Measurements from ENCODE around the gene KBTBD13. TPM values are rescaled to one million over a fixed set of nuclear protein-coding genes. Genes with fewer than 3 reads are reported as not detected.

The KBTBD13 gene
- total RNA-seq, 3 donors from 2014 or later (not counting 1 experiment from before 2014, with no cell fraction given): not detected

DNA sequence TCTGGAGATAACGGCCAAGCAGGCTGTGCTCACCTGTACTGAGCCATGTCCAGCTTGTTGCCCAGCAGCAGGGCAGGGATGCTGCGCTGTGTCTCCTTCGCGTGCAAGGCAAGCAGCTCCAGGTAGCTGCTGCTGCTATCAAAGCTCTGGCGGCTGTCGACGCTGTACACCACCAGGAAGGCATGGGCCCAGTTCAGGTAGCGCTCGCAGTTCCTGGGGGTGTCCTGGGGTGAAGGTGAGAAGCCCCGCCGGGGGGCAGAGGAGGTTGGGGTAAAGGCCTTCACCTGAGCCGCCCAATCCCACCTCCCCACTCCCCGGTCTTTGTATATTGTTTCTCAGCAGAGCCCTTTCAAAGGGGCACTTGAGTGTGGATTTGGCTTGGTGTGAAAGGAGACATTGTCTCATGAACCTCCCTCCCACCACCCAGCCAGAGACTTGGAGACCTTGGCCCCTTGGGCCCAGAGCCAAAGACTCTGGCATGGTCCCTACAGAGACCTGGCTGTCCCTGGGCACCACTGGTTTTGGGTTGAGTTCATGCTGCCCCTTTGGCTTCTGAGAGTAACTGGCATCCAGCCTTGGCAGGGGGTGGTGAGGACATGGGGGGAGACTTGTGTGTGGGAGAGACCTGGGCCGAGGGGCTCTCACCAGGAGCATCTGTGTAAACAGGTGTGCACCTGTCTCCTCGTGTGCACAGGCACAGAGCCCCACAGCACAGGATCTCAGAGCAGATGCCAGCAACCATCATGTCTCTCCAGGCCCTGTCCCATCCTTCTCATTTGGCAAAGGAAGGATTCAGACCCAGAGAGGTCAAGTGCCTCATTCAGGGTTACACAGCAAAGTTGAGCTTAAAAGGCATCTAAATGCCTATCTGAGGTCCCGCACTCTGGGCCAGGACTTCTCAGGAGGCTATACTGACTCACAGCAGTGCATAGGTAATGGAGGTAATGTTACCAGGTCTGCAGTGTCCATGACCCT lies 17.9 kb upstream of the KBTBD13 start:
- Mint-ChIP-seq H3K27ac (no peak overlapping the region), H3K4me3 (no peak overlapping the region), H3K27me3 (ENCODE audit: low read depth in 2 of 2) (peaks cover 3 to 7% of the 10 kb centered on the region in 2 donors), H3K9me3 (no peaks in the 10 kb centered on the region), H3K36me3 (no peaks in the 10 kb centered on the region), H3K4me1 (no peaks in the 10 kb centered on the region)
- no peak overlapping the region for H3K4me3 ChIP-seq (ENCODE audit: low read length)
- TF ChIP-seq, protein P1, sequence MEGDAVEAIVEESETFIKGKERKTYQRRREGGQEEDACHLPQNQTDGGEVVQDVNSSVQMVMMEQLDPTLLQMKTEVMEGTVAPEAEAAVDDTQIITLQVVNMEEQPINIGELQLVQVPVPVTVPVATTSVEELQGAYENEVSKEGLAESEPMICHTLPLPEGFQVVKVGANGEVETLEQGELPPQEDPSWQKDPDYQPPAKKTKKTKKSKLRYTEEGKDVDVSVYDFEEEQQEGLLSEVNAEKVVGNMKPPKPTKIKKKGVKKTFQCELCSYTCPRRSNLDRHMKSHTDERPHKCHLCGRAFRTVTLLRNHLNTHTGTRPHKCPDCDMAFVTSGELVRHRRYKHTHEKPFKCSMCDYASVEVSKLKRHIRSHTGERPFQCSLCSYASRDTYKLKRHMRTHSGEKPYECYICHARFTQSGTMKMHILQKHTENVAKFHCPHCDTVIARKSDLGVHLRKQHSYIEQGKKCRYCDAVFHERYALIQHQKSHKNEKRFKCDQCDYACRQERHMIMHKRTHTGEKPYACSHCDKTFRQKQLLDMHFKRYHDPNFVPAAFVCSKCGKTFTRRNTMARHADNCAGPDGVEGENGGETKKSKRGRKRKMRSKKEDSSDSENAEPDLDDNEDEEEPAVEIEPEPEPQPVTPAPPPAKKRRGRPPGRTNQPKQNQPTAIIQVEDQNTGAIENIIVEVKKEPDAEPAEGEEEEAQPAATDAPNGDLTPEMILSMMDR (IDR thresholded peaks at IDR 0.05): no peak
- 86% methylated on average over 10 of the region's 16 CpGs for WGBS (ENCODE audit: insufficient coverage)
- no peak overlapping the region for H3K27ac ChIP-seq (ENCODE audit: low read length)
- H3K4me1 ChIP-seq (ENCODE audit: control insufficient read depth, insufficient read depth, low read length): no peaks in the 10 kb centered on the region
- DNase-seq (no peak), ATAC-seq (no peak)
- H3K9me3 ChIP-seq (ENCODE audit: control insufficient read depth, insufficient read depth, low read length): no peaks in the 10 kb centered on the region
- no peaks in the 10 kb centered on the region for H3K27me3 ChIP-seq (ENCODE audit: control insufficient read depth, insufficient read depth, low read length)
- H3K36me3 ChIP-seq (ENCODE audit: control insufficient read depth, insufficient read depth, low read length): no peaks in the 10 kb centered on the region
- intact Hi-C loops (cut with micrococcal nuclease): no loop called here

DNA sequence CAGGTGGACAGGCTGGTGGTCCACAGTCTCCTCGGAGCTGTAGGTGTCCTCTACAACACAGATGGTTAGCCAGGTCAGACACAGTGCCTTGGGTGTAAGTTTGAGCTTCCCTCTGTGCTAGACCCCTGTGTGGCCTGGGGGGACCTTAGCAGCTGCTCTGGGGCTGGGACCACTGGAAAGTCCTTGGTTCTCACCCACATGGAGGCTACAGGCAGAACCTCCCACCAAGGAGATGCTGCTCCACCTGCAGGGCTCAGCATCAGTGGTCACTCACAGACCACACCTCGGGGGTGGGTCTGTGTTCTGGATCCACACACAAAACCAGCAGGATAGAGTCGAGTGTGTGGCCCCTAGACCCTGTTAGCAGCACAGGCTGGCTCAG lies 17.2 kb upstream of the KBTBD13 start:
- H3K4me3 ChIP-seq (ENCODE audit: low read length): no peak overlapping the region
- no peaks in the 10 kb centered on the region for H3K9me3 ChIP-seq (ENCODE audit: control insufficient read depth, insufficient read depth, low read length)
- no peaks in the 10 kb centered on the region for H3K9me3 Mint-ChIP-seq
- peaks cover 3 to 10% of the 10 kb centered on the region in 2 donors for H3K27me3 Mint-ChIP-seq (ENCODE audit: low read depth in 2 of 2)
- DNase-seq (no peak), ATAC-seq (no peak)
- TF ChIP-seq, protein P1 (IDR thresholded peaks at IDR 0.05): no peak
- intact Hi-C loops (cut with micrococcal nuclease): no loop called here
- H3K4me1 ChIP-seq (ENCODE audit: control insufficient read depth, insufficient read depth, low read length): no peaks in the 10 kb centered on the region
- no peak overlapping the region for H3K27ac Mint-ChIP-seq
- H3K27ac ChIP-seq (ENCODE audit: low read length): no peak overlapping the region
- no peaks in the 10 kb centered on the region for H3K36me3 Mint-ChIP-seq
- H3K27me3 ChIP-seq (ENCODE audit: control insufficient read depth, insufficient read depth, low read length): no peaks in the 10 kb centered on the region
- no peaks in the 10 kb centered on the region for H3K36me3 ChIP-seq (ENCODE audit: control insufficient read depth, insufficient read depth, low read length)
- 76% methylated on average over 3 of the region's 3 CpGs for WGBS (ENCODE audit: insufficient coverage)
- H3K4me1 Mint-ChIP-seq: no peaks in the 10 kb centered on the region
- no peak overlapping the region for H3K4me3 Mint-ChIP-seq

DNA sequence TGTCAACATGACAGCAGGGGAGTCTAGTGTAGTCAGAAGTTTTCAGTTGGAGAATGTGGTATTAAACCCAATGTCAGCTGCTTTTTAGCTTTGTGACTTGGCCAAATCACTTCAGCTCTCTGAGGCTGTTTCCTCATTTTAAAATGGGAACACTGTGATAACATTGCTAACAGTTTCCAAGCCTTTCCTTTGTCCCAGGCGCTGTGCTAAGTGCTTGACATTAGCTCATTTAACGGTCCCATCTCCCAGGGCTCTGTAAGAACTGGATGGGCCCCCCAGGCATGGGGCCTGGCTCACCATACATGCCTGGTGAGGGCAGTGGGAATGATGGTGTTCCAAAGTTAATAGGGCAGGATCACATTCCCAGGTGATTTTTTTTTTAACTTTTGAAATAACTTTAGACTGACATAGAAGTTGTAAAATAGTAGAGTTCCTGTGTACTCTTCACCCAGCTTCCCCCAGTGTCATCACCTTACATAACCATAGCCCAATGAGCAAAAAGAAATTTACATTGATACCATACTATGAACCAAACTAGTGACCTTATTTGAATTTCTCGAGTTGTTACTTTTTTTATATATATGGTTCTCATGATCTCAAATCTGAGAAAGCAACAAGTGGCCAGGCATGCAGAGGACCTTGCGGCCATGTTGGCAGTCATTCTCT lies 16.5 kb upstream of the KBTBD13 start:
- 81% methylated on average over 4 of the region's 4 CpGs for WGBS (ENCODE audit: insufficient coverage)
- H3K36me3 ChIP-seq (ENCODE audit: control insufficient read depth, insufficient read depth, low read length): no peaks in the 10 kb centered on the region
- intact Hi-C loops (cut with micrococcal nuclease): no loop called here
- Mint-ChIP-seq H3K27me3 (ENCODE audit: low read depth in 2 of 2) (peaks cover 3 to 13% of the 10 kb centered on the region in 2 donors), H3K9me3 (no peaks in the 10 kb centered on the region), H3K27ac (no peak overlapping the region), H3K4me3 (no peak overlapping the region), H3K36me3 (no peaks in the 10 kb centered on the region), H3K4me1 (no peaks in the 10 kb centered on the region)
- TF ChIP-seq, protein P1 (IDR thresholded peaks at IDR 0.05): no peak
- no peak overlapping the region for H3K4me3 ChIP-seq (ENCODE audit: low read length)
- H3K9me3 ChIP-seq (ENCODE audit: control insufficient read depth, insufficient read depth, low read length): no peaks in the 10 kb centered on the region
- no peak overlapping the region for H3K27ac ChIP-seq (ENCODE audit: low read length)
- H3K27me3 ChIP-seq (ENCODE audit: control insufficient read depth, insufficient read depth, low read length): no peaks in the 10 kb centered on the region
- ATAC-seq: no peak
- no peaks in the 10 kb centered on the region for H3K4me1 ChIP-seq (ENCODE audit: control insufficient read depth, insufficient read depth, low read length)
- no peak for DNase-seq

Measured in natural killer cell (primary cell).